ENCODE results near the gene SLC12A7.

DNA sequence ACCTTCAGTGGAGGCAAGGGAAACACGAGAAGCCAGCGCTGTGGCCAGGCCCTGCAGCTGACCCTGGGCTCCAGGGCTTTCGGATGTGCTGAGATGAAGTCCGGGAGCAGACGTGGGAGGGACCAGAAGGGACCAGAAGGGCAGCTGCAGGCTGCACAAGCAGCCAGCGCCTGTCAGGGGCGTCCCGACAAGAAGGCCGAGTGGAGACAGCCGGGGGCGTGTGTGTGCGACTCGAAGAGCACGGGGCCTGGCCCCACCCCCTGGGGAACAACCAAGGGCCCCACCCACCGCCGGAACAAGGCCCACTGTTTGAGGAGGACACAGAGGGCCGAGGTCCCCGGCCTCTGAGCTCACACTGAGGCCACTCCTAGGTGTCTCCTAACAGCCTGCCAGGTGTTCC is 31.4 kb downstream of the SLC12A7 start:
- TF ChIP-seq, protein P1, sequence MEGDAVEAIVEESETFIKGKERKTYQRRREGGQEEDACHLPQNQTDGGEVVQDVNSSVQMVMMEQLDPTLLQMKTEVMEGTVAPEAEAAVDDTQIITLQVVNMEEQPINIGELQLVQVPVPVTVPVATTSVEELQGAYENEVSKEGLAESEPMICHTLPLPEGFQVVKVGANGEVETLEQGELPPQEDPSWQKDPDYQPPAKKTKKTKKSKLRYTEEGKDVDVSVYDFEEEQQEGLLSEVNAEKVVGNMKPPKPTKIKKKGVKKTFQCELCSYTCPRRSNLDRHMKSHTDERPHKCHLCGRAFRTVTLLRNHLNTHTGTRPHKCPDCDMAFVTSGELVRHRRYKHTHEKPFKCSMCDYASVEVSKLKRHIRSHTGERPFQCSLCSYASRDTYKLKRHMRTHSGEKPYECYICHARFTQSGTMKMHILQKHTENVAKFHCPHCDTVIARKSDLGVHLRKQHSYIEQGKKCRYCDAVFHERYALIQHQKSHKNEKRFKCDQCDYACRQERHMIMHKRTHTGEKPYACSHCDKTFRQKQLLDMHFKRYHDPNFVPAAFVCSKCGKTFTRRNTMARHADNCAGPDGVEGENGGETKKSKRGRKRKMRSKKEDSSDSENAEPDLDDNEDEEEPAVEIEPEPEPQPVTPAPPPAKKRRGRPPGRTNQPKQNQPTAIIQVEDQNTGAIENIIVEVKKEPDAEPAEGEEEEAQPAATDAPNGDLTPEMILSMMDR (IDR thresholded peaks at IDR 0.05) = no peak
- TF ChIP-seq POLR2A (IDR thresholded peaks at IDR 0.05) = no peak

Measured in heart left ventricle (tissue), 13 donors.